Psoas muscle (tissue), 8 donors: Measurements from ENCODE around the gene LRRC1. TPM values are rescaled to one million over a fixed set of nuclear protein-coding genes. Genes with fewer than 3 reads are reported as not detected.

ENCODE experiments used
- ATAC-seq, 4 donors: fragments of 200-7000 bp; cut with Tn5 transposase; one replicate each; pipeline ENCODE4 v1.9.1; 2020; ENCODE audit warnings: moderate library complexity in 3 of 4, mild to moderate bottlenecking in 2 of 4
- DNase-seq, 2 donors: peaks; one replicate each; pipeline ENCODE4 v3.0.0-alpha.2; 2020
- H3K27ac ChIP-seq: fragments of 200-600 bp; one replicate; pipeline ENCODE4 v1.8.0; 2022
- H3K27me3 ChIP-seq, 3 donors: fragments of 200-600 bp in 1 of 3; one replicate each; pipeline versions ENCODE4 v1.6.1 to v1.8.0; 2013 to 2022; ENCODE audit warnings: low read length in 2 of 3, mild to moderate bottlenecking in 2 of 3, moderate library complexity in 1 of 3; ENCODE audit not compliant: insufficient read depth in 3 of 3
- H3K36me3 ChIP-seq, 2 donors: fragments of 200-600 bp in 1 of 2; one replicate each; pipeline versions ENCODE4 v1.6.1 to v1.8.0; 2013 to 2022; ENCODE audit warnings: low read depth in 1 of 2, mild to moderate bottlenecking in 1 of 2, moderate library complexity in 1 of 2; ENCODE audit not compliant: insufficient read depth in 1 of 2
- H3K4me1 ChIP-seq: fragments of 200-600 bp; one replicate; pipeline ENCODE4 v1.8.0; 2022
- H3K4me3 ChIP-seq: fragments of 200-600 bp; one replicate; pipeline ENCODE4 v1.8.0; 2022; ENCODE audit warnings: mild to moderate bottlenecking
- H3K9me3 ChIP-seq: fragments of 200-600 bp; one replicate; pipeline ENCODE4 v1.8.0; 2022
- WGBS, 3 donors: extraction: QIAGEN DNeasy Blood & Tissue Kit; methylation state at CpG; one replicate each; pipeline versions ENCODE4 v1.1.6 to v1.1.7; 2013; 5-methylcytosine and 5-hydroxymethylcytosine counted together
- intact Hi-C, 2 donors: fragments of 100-400 bp; cut with DNase I; formaldehyde crosslinking; loops; one replicate each; pipeline versions ENCODE4 v1.11.0 to v1.14.2; 2022
- polyA plus RNA-seq, 3 donors: library from polyadenylated mRNA; stranded (reverse); fragments of 200-250 nt; gene quantifications; one replicate each; pipeline ENCODE4 v1.2.3, GENCODE V29; 2013
- total RNA-seq, 4 donors: library from RNA; stranded (reverse); fragmentation: NEBNext Ultra II Directional in 2 of 4; extraction: Animal tissue kit (Norgen Biotek cat#: 25700) in 2 of 4; gene quantifications; one replicate each; pipeline versions ENCODE4 v1.2.1 to v1.2.4, GENCODE V29; 2021 to 2023
- TF ChIP-seq, protein P1 (sequence below): fragments of 200-600 bp; IDR thresholded peaks from one replicate; pipeline ENCODE4 v1.8.0; 2022; ENCODE audit warnings: antibody characterized with exemption
- donor health status: healthy with polysubstance abuse.
- donor health status: DM: no; HTN: no; CAD: no; lungs with moderate emphysema.
- donor health status: Bipolar disorder and iron deficiency.
- donor health status: healthy.
- donor health status: DM: yes; HTN: yes; CAD: no.
- donor health status: DM: no; HTN: no; CAD: no.
- donor health status: DM: no; HTN: no; CAD: no.
- donor health status: DM: yes; HTN: yes; CAD: no.

LRRC1 gene
- total and polyA plus RNA-seq, 7 donors: 0.39 to 1.1 (median 0.46) TPM

DNA sequence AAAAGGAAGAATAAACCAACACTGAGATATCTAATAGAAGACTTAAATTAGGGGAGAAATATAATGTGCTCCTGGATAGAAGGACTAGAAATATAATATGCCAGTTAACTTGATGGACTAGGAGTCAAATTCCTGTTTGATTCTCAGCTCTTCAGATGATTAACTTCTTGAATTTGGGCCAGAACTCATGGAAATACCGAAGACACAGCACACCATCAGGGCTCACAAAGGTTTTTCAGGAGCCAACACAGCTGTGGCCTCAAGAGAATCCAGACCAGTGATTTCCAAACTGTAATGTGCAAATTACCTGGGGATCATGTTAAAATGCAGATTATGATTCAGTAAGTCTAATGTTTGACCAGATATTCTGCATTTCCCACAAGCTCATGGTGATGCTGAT is 33.8 kb upstream of the LRRC1 start:
- DNase-seq (no peak), ATAC-seq (no peak)
- Histone ChIP-seq H3K4me1 (no peaks in the 10 kb centered on the region), H3K9me3 (no peaks in the 10 kb centered on the region), H3K4me3 (no peak overlapping the region), H3K27ac (no peak overlapping the region), H3K27me3 (peaks cover 0 to 4% (median 0%) of the 10 kb centered on the region in 3 donors), H3K36me3 (no peaks in the 10 kb centered on the region)
- 5 to 13% (median 11%) methylated on average over 1 of the region's 1 CpG for WGBS, 3 donors
- intact Hi-C loops: no loop called here
- TF ChIP-seq, protein P1, sequence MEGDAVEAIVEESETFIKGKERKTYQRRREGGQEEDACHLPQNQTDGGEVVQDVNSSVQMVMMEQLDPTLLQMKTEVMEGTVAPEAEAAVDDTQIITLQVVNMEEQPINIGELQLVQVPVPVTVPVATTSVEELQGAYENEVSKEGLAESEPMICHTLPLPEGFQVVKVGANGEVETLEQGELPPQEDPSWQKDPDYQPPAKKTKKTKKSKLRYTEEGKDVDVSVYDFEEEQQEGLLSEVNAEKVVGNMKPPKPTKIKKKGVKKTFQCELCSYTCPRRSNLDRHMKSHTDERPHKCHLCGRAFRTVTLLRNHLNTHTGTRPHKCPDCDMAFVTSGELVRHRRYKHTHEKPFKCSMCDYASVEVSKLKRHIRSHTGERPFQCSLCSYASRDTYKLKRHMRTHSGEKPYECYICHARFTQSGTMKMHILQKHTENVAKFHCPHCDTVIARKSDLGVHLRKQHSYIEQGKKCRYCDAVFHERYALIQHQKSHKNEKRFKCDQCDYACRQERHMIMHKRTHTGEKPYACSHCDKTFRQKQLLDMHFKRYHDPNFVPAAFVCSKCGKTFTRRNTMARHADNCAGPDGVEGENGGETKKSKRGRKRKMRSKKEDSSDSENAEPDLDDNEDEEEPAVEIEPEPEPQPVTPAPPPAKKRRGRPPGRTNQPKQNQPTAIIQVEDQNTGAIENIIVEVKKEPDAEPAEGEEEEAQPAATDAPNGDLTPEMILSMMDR: no peak

DNA sequence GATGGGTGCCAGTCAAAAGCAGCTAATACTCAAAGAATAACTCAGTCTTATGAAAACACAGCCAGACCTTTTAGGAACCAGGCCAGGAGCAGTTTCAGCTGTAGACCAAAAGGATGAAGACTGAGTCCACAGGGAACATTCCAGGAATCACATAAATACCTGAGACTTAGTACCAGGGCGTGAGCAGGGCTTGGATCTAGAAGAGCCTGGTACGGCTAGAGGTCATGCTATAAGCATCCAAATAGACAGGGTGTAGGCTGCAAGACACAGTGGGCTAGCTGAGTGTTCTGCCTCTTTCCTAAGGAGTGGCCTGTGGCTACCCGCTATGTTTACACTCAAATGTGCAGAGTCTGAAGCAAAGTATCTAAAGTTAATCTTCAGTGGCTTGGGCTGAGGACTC is 29.5 kb upstream of the LRRC1 start:
- Histone ChIP-seq H3K27me3 (peaks cover 0 to 6% (median 0%) of the 10 kb centered on the region in 3 donors), H3K36me3 (no peaks in the 10 kb centered on the region), H3K4me1 (no peaks in the 10 kb centered on the region), H3K27ac (no peak overlapping the region), H3K9me3 (no peaks in the 10 kb centered on the region), H3K4me3 (no peak overlapping the region)
- no peak for ATAC-seq
- no peak for DNase-seq
- WGBS, 3 donors: 61 to 73% (median 70%) methylated on average over 3 of the region's 3 CpGs
- TF ChIP-seq, protein P1: no peak
- intact Hi-C loops: no loop called here

DNA sequence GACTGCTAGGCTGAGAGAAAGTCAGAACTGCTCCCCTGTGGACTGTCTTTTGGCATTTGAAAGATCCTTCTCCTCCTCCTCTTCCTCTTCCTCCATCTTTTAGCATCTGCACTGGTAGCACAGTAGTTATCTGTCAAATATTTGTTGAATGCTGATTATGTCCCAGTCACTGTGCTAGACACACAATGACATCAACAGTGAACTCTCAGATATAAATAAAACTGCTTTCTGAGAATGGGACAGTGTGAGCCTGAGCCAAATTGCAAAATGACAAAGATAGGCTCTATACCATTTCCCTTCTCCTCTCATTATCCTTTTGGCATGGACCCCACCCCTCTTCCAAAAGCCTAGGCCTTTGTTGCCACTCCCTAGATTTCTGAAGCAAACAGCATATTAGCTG is 27.9 kb upstream of the LRRC1 start:
- Histone ChIP-seq H3K27me3 (peaks cover 0 to 6% (median 0%) of the 10 kb centered on the region in 3 donors), H3K36me3 (no peaks in the 10 kb centered on the region), H3K4me1 (no peaks in the 10 kb centered on the region), H3K9me3 (no peaks in the 10 kb centered on the region), H3K27ac (no peak overlapping the region), H3K4me3 (no peak overlapping the region)
- no peak for DNase-seq
- intact Hi-C loops: no loop called here
- TF ChIP-seq, protein P1: no peak
- no peak for ATAC-seq

DNA sequence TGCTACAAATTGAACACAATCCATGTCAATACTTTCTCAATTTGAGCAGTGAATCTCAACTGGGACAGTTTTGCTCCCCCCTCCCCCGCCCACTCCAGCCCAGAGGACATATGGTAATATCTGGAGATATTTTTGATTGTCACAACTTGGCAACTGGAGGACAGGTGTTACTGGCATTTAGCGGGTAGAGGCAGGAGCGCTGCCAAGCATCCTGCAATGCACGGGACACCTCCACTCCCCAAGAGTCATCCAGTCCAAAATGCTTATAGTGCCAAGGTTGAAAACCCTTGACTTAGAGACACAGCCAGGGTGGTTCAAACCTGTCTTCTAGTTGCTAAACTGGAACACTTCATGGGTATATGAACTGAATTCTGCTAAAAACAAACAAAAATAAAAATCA is 26.9 kb upstream of the LRRC1 start:
- H3K36me3 ChIP-seq: no peaks in the 10 kb centered on the region
- H3K9me3 ChIP-seq: no peaks in the 10 kb centered on the region
- 53 to 59% (median 54%) methylated on average over 4 of the region's 4 CpGs for WGBS, 3 donors
- H3K4me3 ChIP-seq: no peak overlapping the region
- TF ChIP-seq, protein P1: no peak
- ATAC-seq: no peak
- intact Hi-C loops: no loop called here
- no peak overlapping the region for H3K27ac ChIP-seq
- H3K27me3 ChIP-seq: peaks cover 0 to 6% (median 0%) of the 10 kb centered on the region in 3 donors
- no peaks in the 10 kb centered on the region for H3K4me1 ChIP-seq
- no peak for DNase-seq

DNA sequence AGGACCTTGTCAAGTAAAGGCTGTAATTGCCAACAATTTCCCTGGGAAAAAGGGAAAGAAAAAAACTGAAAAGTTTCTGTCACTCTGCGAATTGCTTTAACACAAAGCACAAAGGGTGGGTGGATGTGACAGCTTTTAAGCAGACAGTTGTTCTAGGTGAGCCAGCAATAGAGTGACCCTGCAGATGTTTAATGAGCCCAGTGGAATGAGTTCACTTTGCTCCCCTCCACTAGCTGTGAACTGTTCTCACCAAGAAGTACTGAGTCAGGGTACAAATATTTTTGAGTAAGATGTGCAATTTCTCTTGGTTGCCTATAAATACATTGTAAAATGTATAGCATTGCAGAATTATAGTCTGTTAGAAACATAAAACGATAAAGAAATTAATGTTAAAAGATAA is 26.2 kb upstream of the LRRC1 start:
- Histone ChIP-seq H3K27ac (no peak overlapping the region), H3K9me3 (no peaks in the 10 kb centered on the region), H3K27me3 (peaks cover 0 to 6% (median 0%) of the 10 kb centered on the region in 3 donors), H3K4me3 (no peak overlapping the region), H3K36me3 (no peaks in the 10 kb centered on the region), H3K4me1 (no peaks in the 10 kb centered on the region)
- ATAC-seq (no peak), DNase-seq (no peak)
- WGBS, 3 donors: 57 to 68% (median 57%) methylated on average over 2 of the region's 2 CpGs
- intact Hi-C loops: no loop called here
- TF ChIP-seq, protein P1: no peak
